Stimulated activated CD8-positive, alpha-beta memory T cell treated with anti-CD3 and anti-CD28 coated beads, Interleukin-7, amount 100 ng/mL, for 4 hours (primary cell): ENCODE measurements around the gene TSPAN10.

ENCODE experiments used
- DNase-seq, 2 donors: peaks; one replicate each; pipeline ENCODE4 v3.0.0-alpha.2; 2020; ENCODE audit warnings: low read depth in 2 of 2

TSPAN10 gene

DNA sequence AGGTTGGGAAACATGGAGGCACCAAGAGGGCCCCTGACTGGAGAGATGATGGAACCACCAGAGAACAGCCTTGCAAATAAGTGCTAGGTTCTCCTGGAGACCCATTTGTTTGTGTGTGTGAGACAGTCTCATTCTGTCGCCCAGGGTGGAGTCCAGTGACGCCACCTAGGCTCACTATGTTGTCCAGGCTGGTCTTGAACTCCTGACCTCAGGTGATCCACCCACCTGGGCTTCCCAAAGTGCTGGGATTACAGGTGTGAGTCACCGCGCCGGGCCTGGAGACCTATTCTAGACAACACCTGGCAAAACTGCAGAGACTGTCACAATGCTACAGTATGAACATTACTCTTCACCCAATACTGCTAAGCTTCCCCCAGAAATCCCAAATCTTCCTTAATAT is 1.6 kb upstream of the TSPAN10 start:
- DNase-seq: no peak

DNA sequence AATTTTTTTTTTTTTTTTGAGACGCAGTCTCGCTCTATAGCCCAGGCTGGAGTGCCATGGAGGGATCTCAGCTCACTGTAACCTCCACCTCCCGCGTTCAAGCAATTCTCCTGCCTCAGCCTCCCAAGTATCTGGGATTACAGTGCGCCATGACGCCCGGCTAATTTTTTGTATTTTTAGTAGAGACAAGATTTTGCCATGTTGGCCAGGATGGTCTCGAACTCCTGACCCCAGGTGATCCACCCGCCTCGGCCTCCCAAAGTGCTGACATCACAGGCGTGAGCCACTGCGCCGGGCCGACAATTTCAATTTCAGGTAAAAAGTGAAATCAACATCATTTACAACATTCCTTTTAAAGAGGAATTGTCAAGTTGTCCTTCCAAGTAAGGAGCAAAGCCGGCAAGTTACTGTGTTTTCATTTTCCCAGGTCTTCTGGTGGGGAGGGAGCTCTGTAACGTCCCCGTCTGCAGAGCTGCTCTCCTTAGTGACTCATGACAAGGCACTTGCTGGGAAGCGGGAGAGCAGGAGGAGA is 957 bp upstream of the TSPAN10 start:
- no peak for DNase-seq

DNA sequence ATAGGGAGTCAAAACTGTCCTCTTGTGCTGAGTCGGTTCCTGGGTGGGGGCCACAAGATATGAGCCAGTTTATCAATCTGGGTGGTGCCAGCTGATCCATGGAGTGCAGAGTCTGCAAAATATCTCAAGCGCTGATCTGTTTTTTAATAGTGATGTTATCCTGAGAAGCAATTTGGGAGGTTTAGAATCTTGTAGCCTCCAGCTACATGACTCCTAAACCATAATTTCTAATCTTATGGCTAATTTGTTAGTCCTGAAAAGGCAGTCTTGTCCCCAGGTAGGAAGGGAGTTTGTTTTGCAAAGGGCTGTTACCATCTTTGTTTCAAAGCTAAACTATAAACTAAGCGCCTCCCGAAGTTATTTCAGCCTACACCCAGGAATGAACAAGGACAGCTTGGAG is 1.7 kb downstream of the TSPAN10 start:
- DNase-seq: no peak

DNA sequence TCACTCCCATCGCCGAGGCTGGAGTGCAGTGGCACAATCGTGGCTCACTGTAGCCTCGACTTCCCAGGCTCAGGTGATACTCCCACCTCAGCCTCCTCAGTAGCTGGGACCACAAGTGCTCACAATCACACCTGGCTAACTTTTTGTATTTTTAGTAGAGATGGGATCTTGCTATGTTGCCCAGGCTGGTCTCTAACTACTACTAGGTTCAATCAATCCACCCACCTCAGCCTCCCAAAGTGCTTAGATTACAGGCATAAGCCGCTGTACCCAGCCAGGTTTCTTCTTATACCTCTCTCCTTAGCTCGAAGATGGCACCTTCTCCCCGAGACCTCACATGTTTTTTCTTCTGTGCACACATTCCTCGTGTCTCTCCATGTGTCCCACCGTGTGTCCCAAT is 3.0 kb downstream of the TSPAN10 start:
- DNase-seq: no peak

DNA sequence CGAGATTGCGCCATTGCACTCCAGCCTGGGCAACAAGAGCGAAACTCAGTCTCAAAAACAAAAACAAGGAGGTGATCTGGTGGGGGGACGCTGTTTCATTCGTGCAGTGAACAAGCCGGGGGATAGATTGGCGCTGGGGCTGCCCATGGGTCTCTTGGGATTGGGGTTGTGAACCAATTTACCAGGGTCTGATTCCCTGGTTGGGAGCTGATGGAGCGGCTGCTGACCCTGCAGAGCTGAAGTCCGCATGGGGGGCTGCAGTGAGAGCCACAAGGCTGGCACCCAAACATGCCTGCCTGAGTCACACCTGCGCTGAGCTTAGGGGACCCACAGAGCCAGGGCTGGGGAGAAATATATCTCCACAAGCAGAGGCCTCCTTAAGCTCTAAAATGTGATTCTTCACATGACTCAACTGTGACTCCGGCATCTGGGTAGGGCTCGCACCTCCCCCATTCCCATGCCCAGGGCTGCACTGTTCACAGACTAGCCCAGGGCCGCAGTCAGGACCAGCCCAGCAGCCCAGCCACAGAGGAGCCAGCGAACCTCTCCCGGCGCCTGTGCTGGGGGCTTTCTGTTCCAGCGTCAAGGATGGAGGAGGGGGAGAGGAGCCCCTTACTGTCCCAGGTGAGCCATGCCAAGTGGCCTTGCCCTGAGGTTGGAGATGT is 5.0 kb downstream of the TSPAN10 start:
- no peak for DNase-seq

DNA sequence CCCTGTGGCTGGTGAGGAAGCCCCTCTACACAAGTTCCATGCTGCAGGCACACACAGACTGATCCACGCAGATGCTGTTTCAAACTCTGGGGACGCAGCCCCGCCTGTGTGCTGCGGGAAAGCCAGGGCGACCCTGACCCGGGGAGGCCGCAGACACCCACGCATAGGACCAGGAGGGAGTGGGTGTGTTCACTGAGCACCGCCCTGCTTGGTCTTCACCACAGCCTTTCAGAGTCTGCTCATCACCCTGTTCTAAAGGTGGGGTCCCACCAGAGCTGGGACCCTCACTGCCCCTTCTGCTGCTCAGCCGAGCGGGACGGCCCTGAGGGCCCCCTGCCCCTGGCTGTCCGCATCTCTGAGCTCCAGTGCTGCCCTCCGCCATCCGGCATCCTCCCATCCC is 7.5 kb downstream of the TSPAN10 start:
- DNase-seq: no peak

DNA sequence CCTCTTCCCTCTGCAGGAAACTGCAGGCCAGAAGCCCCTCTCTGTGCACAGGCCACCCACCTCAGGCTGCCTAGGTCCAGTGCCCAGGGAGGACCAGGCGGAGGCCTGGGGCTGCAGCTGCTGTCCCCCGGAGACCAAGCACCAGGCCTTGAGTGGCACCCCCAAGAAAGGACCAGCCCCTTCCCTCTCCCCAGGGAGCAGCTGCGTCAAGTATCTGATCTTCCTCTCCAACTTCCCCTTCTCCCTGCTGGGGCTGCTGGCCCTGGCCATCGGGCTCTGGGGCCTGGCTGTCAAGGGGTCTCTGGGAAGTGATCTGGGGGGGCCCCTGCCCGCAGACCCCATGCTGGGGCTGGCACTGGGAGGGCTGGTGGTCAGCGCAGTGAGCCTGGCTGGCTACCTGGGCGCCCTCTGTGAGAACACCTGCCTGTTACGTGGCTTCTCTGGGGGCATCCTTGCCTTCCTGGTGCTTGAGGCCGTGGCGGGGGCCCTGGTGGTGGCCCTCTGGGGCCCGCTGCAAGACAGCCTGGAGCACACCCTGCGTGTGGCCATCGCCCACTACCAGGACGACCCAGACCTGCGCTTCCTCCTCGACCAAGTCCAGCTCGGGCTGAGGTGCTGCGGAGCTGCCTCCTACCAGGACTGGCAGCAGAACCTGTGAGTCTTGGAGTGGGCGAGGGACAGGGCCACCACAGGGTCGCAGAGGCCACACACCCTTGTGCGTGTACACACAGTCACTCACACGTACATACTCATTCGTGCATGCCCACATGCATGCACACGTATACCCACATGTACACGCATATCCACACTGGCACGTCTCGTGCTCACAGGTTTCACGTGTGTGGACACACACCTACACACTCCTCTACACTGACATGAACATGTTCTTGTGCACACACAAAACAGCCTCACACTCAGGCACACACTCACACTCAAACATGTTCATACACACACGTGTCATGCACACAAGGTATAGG is 8.3 kb downstream of the TSPAN10 start:
- DNase-seq: no peak

DNA sequence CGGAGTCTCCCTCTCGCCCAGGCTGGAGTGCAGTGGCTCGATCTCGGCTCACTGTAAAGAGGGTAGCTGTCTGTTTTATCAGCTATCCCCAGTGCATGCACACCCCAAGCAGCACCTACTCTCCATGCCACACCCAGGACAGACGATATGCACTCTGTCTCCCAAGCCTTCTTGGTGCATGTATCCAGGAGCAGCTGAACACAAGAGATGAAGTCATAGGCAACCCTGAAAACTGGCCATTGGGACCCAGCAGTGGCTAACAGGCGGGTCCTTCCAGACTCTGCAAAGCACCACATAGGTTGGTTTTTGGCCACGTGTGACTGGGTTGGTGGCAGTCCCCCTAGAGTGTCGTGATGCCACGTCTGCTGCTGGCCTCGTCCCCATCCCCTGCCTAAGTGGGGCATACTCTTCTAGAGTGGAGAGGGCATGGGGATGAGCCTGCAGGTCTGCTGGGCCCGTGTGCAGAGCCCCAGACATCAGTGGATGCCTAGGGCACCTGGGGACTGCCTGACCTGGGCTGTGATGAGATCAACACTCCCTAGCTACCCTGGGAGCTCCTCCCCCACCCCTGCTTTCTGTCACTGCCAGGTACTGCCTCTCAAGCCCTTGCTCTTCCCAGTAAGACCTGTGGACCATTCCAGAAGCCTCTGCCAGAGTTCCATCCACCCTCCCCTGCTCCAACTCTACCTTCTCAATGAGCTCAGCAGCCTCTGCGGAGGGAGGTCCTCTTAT is 10.0 kb downstream of the TSPAN10 start:
- DNase-seq: no peak

DNA sequence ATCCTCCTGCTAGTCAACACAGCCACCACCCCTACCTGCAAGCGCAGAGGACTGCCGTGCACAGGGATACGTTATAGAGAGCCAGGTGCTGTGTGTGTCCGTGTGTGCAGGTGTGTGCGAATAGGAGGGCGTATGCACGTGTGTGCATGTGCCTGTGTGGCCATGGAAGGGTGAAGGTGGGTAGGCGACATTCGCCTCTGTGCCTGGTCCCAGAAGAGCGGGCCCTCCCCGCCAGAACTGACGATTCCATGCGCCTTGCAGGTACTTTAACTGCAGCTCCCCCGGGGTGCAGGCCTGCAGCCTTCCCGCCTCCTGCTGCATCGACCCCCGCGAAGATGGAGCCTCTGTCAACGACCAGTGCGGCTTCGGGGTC is 10.6 kb downstream of the TSPAN10 start:
- DNase-seq: no peak

DNA sequence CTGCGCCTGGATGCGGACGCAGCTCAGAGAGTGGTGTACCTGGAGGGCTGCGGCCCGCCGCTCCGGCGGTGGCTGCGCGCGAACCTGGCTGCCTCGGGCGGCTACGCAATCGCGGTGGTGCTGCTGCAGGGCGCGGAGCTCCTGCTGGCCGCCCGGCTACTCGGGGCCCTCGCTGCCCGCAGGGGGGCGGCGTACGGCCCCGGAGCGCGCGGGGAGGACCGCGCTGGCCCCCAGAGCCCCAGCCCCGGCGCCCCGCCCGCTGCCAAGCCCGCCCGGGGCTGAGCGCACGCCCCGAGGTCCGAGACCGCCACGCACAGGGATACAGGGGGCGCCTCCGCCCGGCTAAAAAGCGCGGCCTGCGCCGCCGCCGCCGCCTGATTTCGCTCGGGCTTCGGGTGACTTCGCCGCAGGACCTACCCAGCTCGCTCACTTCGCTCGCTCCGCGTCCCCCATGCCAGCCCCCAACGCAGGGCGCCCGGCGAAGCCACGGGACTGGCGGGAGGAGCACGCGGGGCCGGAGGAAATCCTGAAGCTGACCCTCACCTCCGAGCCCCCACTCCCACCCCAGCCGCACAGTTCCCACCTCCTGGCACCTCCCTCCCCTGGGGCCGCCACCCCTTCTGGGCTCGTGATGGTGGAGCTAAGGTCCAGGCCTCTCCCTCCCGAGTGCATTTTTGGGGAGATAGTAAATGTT is 11.2 kb downstream of the TSPAN10 start:
- no peak for DNase-seq

DNA sequence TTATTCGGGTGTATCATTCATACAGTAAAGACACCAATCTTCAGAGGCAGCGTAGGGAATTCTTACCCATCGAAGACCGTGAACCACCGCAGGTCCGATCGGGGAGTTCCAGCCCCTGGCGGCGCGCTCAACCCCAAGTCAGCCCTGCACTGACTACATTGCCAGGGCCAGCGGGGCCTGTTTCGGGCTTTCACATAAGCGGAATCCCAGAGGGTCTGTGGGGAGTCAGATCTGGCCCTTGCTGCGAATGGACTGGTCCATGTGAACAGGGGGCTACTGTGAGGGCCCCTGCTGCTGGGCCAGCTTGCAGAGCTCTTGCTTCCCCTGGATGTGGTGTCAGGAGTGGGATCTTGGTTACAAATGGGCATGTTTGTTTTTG is 11.7 kb downstream of the TSPAN10 start:
- DNase-seq: no peak

DNA sequence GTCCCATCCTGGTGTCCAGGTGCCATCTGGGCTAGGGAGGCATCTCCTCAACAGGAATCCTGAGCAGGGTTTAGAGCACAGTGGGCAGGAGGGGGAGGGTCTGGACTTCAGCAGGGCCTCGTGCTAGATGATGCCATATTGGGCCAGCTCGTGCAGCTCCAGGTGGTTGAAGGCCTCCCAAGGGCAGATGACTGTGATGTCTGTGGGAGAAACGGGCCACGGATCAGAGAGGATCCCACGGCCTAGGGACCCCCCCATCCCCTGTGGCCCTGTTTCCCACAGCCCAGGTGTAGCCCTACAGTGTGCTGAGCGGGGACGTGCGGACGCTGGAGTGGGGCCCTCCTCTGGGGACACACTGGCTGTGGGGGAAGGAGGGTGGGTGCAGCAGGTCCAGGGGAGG is 14.0 kb downstream of the TSPAN10 start:
- no peak for DNase-seq

DNA sequence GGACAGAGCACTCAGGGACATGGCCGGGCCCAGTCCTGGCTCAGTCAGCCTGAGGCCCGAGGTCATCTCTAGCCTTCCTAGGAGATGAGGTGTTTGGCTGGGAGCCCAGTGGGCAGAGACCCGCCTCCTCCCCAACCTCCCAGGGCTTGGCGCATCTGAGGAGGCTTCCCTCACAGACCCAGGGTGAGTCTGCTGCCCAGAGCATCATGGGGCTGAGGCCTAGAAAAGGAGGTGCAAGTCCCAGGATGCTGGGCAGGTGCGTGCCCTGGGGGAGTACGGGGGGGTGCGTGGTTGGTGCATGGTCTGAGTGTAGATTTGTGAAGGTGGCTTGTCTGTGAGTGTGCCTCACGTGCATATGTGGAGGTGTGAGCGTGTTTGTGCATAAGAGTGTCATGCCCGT is 14.7 kb downstream of the TSPAN10 start:
- no peak for DNase-seq

DNA sequence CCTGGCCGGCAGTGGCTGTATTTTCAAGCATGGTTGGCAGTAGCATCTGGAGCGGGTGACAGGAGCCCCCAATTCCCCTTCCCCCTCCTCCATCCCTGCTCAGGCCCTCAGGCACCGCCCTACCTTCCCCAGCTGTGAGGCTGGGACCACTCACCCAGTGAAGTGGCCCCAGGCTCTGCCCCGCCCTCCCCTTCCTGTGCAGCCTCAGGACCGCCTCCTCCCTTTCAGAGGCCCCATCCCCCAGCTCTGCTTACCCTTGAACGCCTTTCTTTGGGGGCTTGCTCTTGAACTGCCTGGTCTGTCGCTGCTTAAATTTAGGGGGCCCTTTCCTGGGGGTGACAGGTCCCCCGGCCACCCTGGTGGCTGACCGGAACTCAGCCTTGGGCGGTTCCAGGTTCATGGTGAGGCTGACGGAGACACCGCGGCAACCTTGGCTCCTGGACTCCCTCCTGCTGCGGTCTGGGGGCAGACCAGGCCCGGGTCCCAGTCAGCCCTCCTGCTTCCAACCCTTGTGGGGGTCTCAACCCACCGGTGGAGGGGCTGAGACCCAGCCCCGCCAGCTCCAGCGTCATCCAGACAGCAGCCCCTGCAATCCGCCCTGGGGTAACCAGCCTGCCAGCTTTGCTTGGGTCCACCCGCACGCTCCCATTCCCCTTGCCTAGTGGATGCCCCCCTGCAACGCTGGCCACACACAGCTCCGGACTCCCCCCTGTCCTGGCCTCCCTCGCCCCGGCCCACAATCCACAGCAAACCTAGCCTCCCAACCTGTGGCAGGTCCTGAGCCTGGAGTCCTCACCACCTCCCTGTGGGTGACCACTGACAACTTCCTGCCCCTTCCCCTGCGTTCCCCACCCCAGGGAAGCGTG is 16.1 kb downstream of the TSPAN10 start:
- no peak for DNase-seq

DNA sequence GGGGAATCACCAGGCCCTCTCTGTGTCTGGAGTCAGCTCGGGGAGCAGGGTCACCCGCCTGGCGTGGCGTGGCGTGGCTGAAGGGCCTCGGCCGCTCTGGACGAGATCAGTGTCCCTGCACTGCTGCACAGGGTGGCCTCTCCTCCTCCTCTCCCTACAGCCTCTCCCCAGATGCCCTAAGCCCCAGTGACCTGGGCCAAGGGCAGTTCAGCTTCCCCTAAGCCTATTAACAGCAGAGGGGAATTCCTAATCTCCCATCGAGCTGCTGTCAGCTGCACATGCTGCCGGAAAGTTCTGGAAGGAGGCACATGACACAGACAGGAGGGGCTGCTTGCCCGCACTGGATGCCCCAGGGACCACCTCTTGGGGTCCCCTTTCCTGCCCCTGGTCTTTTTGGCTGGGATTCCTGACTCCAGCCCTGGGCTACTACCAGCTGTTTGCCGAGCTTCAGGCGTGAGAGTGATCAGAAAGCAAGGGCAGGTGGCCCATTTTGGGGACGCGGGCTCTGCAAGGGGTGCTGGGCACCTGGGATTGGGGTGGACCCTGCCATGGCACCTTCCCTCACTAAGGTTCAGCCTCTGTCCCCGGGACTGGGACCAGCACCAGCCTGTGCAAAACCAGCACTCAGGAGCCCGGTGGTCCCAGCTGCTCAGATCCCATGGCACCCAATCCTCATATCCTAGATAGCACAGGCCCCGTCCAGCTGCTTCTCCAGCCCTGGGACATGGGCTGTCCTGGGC is 18.6 kb downstream of the TSPAN10 start:
- DNase-seq: no peak

DNA sequence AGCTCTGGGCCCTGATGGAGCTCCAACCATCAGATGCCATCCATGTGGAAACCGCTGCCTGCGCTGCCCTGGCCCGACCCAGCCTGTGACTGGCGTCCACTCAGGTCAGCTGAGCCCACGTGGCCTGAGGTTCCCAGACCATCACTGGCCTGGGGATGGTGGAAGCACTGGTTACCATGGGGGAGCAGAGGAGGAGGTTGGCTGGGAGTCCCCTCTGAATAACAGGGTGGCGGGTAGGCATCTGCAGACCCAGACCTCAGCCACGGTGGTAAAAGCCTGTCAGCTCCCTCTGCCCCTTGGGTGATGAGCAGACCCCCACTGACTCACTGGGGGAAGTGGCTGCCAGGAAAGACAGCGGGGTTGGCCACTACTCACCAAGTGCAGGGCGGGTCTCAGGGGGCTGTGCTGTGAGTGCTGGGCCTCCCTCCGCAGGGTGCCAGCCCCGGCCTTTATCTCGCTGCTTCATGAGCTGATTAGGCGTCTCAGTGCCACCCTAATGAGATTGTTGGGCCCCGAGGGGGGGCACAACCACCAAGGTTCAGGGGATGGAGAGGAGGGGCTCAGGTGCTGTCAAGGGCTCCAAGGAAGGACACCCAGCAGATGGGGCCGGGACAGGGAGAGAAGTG is 19.2 kb downstream of the TSPAN10 start, which contains the start of gene PDE6G:
Gene PDE6G, minus strand, starts transcription at position 425 of the 626 bp plus-strand sequence. CDS start 3,237 bp downstream, outside the sequence.
- no peak for DNase-seq

DNA sequence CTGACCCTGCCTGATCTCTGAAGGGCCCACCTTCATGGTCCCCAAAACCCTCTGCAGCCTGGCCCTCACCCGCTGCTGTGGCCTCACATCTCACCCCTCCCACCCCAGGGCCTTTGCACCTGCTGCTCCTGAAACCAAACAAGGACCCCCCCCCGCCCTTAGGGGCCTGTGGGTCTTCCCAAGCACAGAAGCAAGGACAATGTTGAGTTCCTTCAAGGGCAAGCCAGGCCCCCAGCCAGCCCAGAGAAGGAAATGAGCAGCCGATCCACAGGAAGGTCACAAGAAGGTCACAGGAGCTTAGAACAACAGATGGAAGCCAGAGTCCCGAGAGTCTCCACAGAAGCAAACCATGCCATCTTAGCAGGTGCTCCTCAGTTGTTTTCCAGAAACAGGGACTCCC is 19.8 kb downstream of the TSPAN10 start:
- DNase-seq: no peak

DNA sequence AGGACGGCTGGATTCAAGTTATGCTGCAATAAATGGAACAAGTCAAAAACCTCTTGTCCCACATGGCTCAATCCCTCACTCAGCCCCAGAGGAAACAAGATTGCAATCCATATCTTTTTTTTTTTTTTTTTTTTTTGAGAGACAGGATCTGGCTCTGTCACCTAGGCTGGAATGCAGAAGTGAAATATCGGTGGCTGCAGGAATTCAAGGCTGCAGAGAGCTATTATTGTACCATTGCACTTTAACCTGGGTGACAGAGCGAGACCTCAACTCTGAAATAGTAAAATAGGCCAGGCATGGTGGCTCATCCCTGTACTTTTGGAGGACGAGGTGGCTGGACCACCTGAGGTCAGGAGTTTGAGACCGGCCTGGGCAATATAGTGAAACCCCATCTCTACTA is 22.0 kb downstream of the TSPAN10 start:
- DNase-seq: no peak

DNA sequence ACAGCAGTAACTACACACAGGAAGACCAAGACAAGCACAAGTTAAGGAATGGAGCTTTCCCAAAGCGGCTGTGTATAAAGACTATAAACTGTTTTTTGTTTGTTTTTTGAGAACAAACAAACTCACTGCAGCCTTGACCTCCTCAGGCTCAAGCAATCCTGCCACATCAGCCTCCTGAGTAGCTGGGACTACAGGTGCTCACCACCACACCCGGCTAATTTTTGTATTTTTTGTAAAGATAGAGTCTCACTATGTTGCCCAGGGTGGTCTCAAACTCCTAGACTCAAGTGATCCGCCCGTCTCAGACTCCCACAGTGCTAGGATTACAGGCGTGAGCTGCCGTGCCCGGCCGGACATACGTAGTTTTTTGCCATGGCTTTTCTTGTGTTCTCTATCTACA is 23.4 kb downstream of the TSPAN10 start:
- no peak for DNase-seq
